K562 (cell line): ENCODE data around the gene TBX6. TPM values are rescaled to one million over a fixed set of nuclear protein-coding genes. Genes with fewer than 3 reads are reported as not detected.
A peak's percentile ranks its signal among the peaks of the same experiment; 100 is the strongest.

Source experiments
- ARID4B ChIP-seq: sonication (generic); formaldehyde crosslinking; IDR thresholded peaks from 2 replicates; pipeline ENCODE4 v1.8.0; 2022; ENCODE audit warnings: mild to moderate bottlenecking, missing genetic modification reagents
- E2F3 ChIP-seq: fragments of 250-450 bp; sonication (Bioruptor Pico); IDR thresholded peaks from 2 replicates; pipeline ENCODE4 v1.4.0; 2020; ENCODE audit warnings: mild to moderate bottlenecking
- NEUROD1 ChIP-seq: fragments of 150-350 bp; IDR thresholded peaks from 2 replicates; pipeline ENCODE4 v1.6.1; 2014; ENCODE audit warnings: borderline replicate concordance, low read length, low read depth; ENCODE audit not compliant: partially characterized antibody
- NFE2 ChIP-seq: IDR thresholded peaks from 2 replicates; pipeline ENCODE4 v1.6.1; 2014; ENCODE audit warnings: antibody characterized with exemption, low read depth
- POLR2G ChIP-seq: fragments of 200-400 bp; formaldehyde crosslinking; IDR thresholded peaks from 2 replicates; pipeline ENCODE4 v1.6.1; 2017; ENCODE audit warnings: low read depth, mild to moderate bottlenecking, antibody characterized with exemption, low read length, moderate library complexity
- SAFB ChIP-seq: fragments of 200-400 bp; formaldehyde crosslinking; IDR thresholded peaks from 2 replicates; pipeline ENCODE4 v1.6.1; 2017; ENCODE audit warnings: low read depth, low read length, borderline replicate concordance
- SMAD1 ChIP-seq: fragments of 150-350 bp; IDR thresholded peaks from 2 replicates; pipeline ENCODE4 v1.6.1; 2014; ENCODE audit warnings: low read length, low read depth; ENCODE audit not compliant: partially characterized antibody
- SPI1 ChIP-seq: IDR thresholded peaks from 2 replicates; pipeline ENCODE4 v1.6.1; 2011; ENCODE audit warnings: low read depth, low read length, control low read depth, borderline replicate concordance
- TAF7 ChIP-seq: fragments of 450-650 bp; IDR thresholded peaks from 2 replicates; pipeline ENCODE4 v1.6.1; 2016; ENCODE audit warnings: missing genetic modification characterization, missing compliant biosample characterization
- UBTF ChIP-seq, 2 experiments: IDR thresholded peaks; 2 replicates each; pipeline ENCODE4 v1.6.1; 2012; ENCODE audit warnings: improper control_type of control experiment in 2 of 2, low read depth in 2 of 2, low read length in 2 of 2, borderline replicate concordance in 1 of 2
- ZEB2 ChIP-seq: fragments of 450-650 bp; IDR thresholded peaks from 2 replicates; pipeline ENCODE4 v1.6.1; 2016
- ZNF740 ChIP-seq, 3 experiments: fragments of 200-800 bp in 1 of 3; sonication (Bioruptor generic) in 1 of 3; sonication (generic) in 1 of 3; formaldehyde crosslinking in 1 of 3; IDR thresholded peaks; 2 replicates each; pipeline versions ENCODE4 v1.6.1 to v1.8.0; 2016 to 2022; ENCODE audit warnings: mild to moderate bottlenecking in 2 of 3, missing compliant biosample characterization in 2 of 3, missing genetic modification characterization in 2 of 3, missing genetic modification reagents in 1 of 3
- ZNF76 ChIP-seq: fragments of 250-450 bp; sonication (Bioruptor Pico); IDR thresholded peaks from 2 replicates; pipeline ENCODE4 v1.4.0; 2020; ENCODE audit warnings: mild to moderate bottlenecking, moderate library complexity, borderline replicate concordance
- ZNF77 ChIP-seq: fragments of 250-450 bp; sonication (Bioruptor Pico); IDR thresholded peaks from 2 replicates; pipeline ENCODE4 v1.5.0; 2020
- ZSCAN29 ChIP-seq: fragments of 450-650 bp; IDR thresholded peaks from 2 replicates; pipeline ENCODE4 v1.6.1; 2017
- polyA plus RNA-seq, 8 experiments: library from polyadenylated mRNA; depleted of rRNA in 4 of 8; stranded (reverse) in 5 of 8; unstranded in 3 of 8; fragments of >200 nt; fragmentation: Nextera tagmentation in 2 of 8; fragmentation: Illumina TruSeq in 1 of 8; extraction: Ambion mirVana in 2 of 8; extraction: Trizol in 1 of 8; gene quantifications; 2 replicates each; pipeline versions ENCODE4 v1.2.1 to v1.2.3, GENCODE V29; 2011 to 2014; ENCODE audit warnings: inconsistent platforms in 1 of 8, missing spikeins in 1 of 8
- total RNA-seq, 7 experiments: library from RNA; depleted of rRNA in 6 of 7; stranded (reverse); fragments of >200 nt in 6 of 7; fragmentation: Illumina TruSeq in 2 of 7; extraction: Trizol in 2 of 7; gene quantifications; 2 replicates each; pipeline versions ENCODE4 v1.2.1 to v1.2.3, GENCODE V29; 2011 to 2021; ENCODE audit warnings: low replicate concordance in 1 of 7
- TF ChIP-seq, protein P1 (sequence below): fragments of 200-400 bp; formaldehyde crosslinking; IDR thresholded peaks from 2 replicates; pipeline ENCODE4 v1.6.1; 2017; ENCODE audit warnings: mild to moderate bottlenecking, low read depth, low read length, moderate library complexity

Gene TBX6
- total and polyA plus RNA-seq, 9 of the 15 experiments (the other 6 are each of a cell fraction or from before 2014, with no cell fraction given), result 0.07 to 0.58 (median 0.11) TPM; not detected in 2

GRCh38 chr16:30065943-30066760 lies 25.6 kb downstream of the TBX6 start (continued):
- TF ChIP-seq ZNF76 (CRISPR knock-in tag) (peak; percentile 53; the same call in 1 of the 2 replicates), E2F3 (0 out of 2 replicates have a peak, but pooled peaks have one; percentile 47), ZSCAN29 (peak; percentile 62; the same call in 1 of the 2 replicates), ZEB2 (0 out of 2 replicates have a peak, but pooled peaks have one; percentile 18), SMAD1 (peak; percentile 22), NEUROD1 (no peak), SPI1 (peak; percentile 80; the same call in 1 of the 2 replicates), NFE2 (peak; percentile 90), SAFB (no peak; the same call in 1 of the 2 replicates), ZNF740 (CRISPR knock-in tag; IDR thresholded peaks at IDR 0.05) (peak; percentile 56; the same call in 1 of the 2 replicates), ZNF740 (tag; IDR thresholded peaks at IDR 0.05) (no peak), POLR2G (peak; percentile 83), ZNF77 (CRISPR knock-in tag) (0 out of 2 replicates have a peak, but pooled peaks have one; percentile 7), ARID4B (CRISPR knock-in tag) (peak; percentile 9; the same call in 1 of the 2 replicates), UBTF (IDR thresholded peaks at IDR 0.05; ENCODE audit: borderline replicate concordance in 1 of 2, low read depth in 2 of 2, low read length in 2 of 2) (0 out of 4 replicates have a peak, but pooled peaks of 1 of the 2 experiments have one; percentile 25), TAF7 (tag) (0 out of 2 replicates have a peak, but pooled peaks have one; percentile 45)
- TF ChIP-seq, protein P1, sequence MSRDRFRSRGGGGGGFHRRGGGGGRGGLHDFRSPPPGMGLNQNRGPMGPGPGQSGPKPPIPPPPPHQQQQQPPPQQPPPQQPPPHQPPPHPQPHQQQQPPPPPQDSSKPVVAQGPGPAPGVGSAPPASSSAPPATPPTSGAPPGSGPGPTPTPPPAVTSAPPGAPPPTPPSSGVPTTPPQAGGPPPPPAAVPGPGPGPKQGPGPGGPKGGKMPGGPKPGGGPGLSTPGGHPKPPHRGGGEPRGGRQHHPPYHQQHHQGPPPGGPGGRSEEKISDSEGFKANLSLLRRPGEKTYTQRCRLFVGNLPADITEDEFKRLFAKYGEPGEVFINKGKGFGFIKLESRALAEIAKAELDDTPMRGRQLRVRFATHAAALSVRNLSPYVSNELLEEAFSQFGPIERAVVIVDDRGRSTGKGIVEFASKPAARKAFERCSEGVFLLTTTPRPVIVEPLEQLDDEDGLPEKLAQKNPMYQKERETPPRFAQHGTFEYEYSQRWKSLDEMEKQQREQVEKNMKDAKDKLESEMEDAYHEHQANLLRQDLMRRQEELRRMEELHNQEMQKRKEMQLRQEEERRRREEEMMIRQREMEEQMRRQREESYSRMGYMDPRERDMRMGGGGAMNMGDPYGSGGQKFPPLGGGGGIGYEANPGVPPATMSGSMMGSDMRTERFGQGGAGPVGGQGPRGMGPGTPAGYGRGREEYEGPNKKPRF, result no peak
